H9 (cell line): Measurements from ENCODE around the gene FHIT. TPM values are rescaled to one million over a fixed set of nuclear protein-coding genes. Genes with fewer than 3 reads are reported as not detected.

ENCODE experiments used
- DNase-seq: peaks from one replicate; pipeline ENCODE4 v3.0.0-alpha.2; 2017
- H2AFZ ChIP-seq: one replicate; pipeline ENCODE4 v1.6.1; 2013; ENCODE audit warnings: mild to moderate bottlenecking, low read length, control low read depth, moderate library complexity
- H2AK5ac ChIP-seq: 2 replicates; pipeline ENCODE4 v1.6.1; 2013; ENCODE audit warnings: low read length, control low read depth, mixed read lengths; ENCODE audit not compliant: insufficient read length
- H2BK120ac ChIP-seq: one replicate; pipeline ENCODE4 v1.6.1; 2013; ENCODE audit warnings: low read depth, mild to moderate bottlenecking, low read length, control low read depth, inconsistent platforms; ENCODE audit not compliant: poor library complexity, severe bottlenecking
- H2BK12ac ChIP-seq: 2 replicates; pipeline ENCODE4 v1.6.1; 2013; ENCODE audit warnings: low read length, control low read depth, mixed read lengths, low read depth; ENCODE audit not compliant: insufficient read length
- H2BK15ac ChIP-seq: 2 replicates; pipeline ENCODE4 v1.6.1; 2013; ENCODE audit warnings: low read depth, low read length, control low read depth
- H2BK20ac ChIP-seq: one replicate; pipeline ENCODE4 v1.6.1; 2013; ENCODE audit warnings: low read depth, mild to moderate bottlenecking, low read length, control low read depth, inconsistent platforms; ENCODE audit not compliant: poor library complexity, severe bottlenecking
- H2BK5ac ChIP-seq: 2 replicates; pipeline ENCODE4 v1.6.1; 2013; ENCODE audit warnings: low read length, control low read depth, mixed read lengths; ENCODE audit not compliant: insufficient read length
- H3K14ac ChIP-seq: 2 replicates; pipeline ENCODE4 v1.6.1; 2013; ENCODE audit warnings: low read length, control low read depth; ENCODE audit not compliant: insufficient read depth
- H3K18ac ChIP-seq: 2 replicates; pipeline ENCODE4 v1.6.1; 2013; ENCODE audit warnings: low read depth, mild to moderate bottlenecking, mixed read lengths, low read length, control low read depth; ENCODE audit not compliant: insufficient read length
- H3K23ac ChIP-seq: 2 replicates; pipeline ENCODE4 v1.6.1; 2013; ENCODE audit warnings: low read length, control low read depth, mixed read lengths, low read depth; ENCODE audit not compliant: insufficient read length
- H3K23me2 ChIP-seq: 2 replicates; pipeline ENCODE4 v1.6.1; 2013; ENCODE audit warnings: low read depth, mild to moderate bottlenecking, mixed read lengths, low read length, control low read depth; ENCODE audit not compliant: insufficient read length, poor library complexity, severe bottlenecking
- H3K27ac ChIP-seq: 2 replicates; pipeline ENCODE4 v1.5.1; 2013; ENCODE audit warnings: low read length, control low read depth, mixed read lengths, low read depth; ENCODE audit not compliant: insufficient read length
- H3K27me3 ChIP-seq: 2 replicates; pipeline ENCODE4 v1.6.1; 2013; ENCODE audit warnings: low read length, control low read depth, inconsistent platforms; ENCODE audit not compliant: insufficient read depth
- H3K4ac ChIP-seq: 2 replicates; pipeline ENCODE4 v1.6.1; 2013; ENCODE audit warnings: low read depth, mild to moderate bottlenecking, control low read depth, inconsistent platforms, low read length, moderate library complexity
- H3K4me1 ChIP-seq: 2 replicates; pipeline ENCODE4 v1.6.1; 2013; ENCODE audit warnings: low read length, control low read depth, inconsistent platforms; ENCODE audit not compliant: insufficient read depth
- H3K4me2 ChIP-seq: 2 replicates; pipeline ENCODE4 v1.6.1; 2013; ENCODE audit warnings: low read length, control low read depth, mixed read lengths; ENCODE audit not compliant: insufficient read length, insufficient read depth
- H3K56ac ChIP-seq: 2 replicates; pipeline ENCODE4 v1.6.1; 2013; ENCODE audit warnings: low read depth, mild to moderate bottlenecking, mixed read lengths, low read length, control low read depth; ENCODE audit not compliant: insufficient read length
- H3K79me1 ChIP-seq: 2 replicates; pipeline ENCODE4 v1.6.1; 2013; ENCODE audit warnings: low read depth, mild to moderate bottlenecking, moderate library complexity, low read length, control low read depth, inconsistent platforms; ENCODE audit not compliant: insufficient read depth, poor library complexity, severe bottlenecking
- H3K79me2 ChIP-seq: 2 replicates; pipeline ENCODE4 v1.6.1; 2013; ENCODE audit warnings: low read length, control low read depth, inconsistent platforms; ENCODE audit not compliant: insufficient read depth
- H3K9ac ChIP-seq: 2 replicates; pipeline ENCODE4 v1.6.1; 2013; ENCODE audit warnings: low read length, control low read depth, mixed read lengths; ENCODE audit not compliant: insufficient read length; ENCODE audit errors: extremely low read depth
- H3K9me3 ChIP-seq: one replicate; pipeline ENCODE4 v1.6.1; 2013; ENCODE audit warnings: low read depth, low read length, inconsistent platforms; ENCODE audit not compliant: control insufficient read depth
- H3T11ph ChIP-seq: one replicate; pipeline ENCODE4 v1.6.1; 2013; ENCODE audit warnings: mild to moderate bottlenecking, low read length, control low read depth, inconsistent platforms
- H4K20me1 ChIP-seq: one replicate; pipeline ENCODE4 v1.6.1; 2013; ENCODE audit not compliant: control insufficient read depth, insufficient read length, insufficient read depth
- H4K5ac ChIP-seq: 2 replicates; pipeline ENCODE4 v1.6.1; 2013; ENCODE audit warnings: low read depth, mild to moderate bottlenecking, mixed read lengths, low read length, control low read depth; ENCODE audit not compliant: insufficient read length
- H4K8ac ChIP-seq: replicated peaks from 2 replicates; pipeline ENCODE4 v1.6.1; 2013; ENCODE audit warnings: low read length, control low read depth, mixed read lengths, low read depth; ENCODE audit not compliant: insufficient read length
- H4K91ac ChIP-seq: 2 replicates; pipeline ENCODE4 v1.6.1; 2013; ENCODE audit warnings: low read depth, mild to moderate bottlenecking, moderate library complexity, mixed read lengths, low read length, control low read depth; ENCODE audit not compliant: insufficient read length
- H3K27ac Mint-ChIP-seq, 3 experiments: 2 replicates in 2 of 3; 3 replicates in 1 of 3; pipeline ENCODE4 v1.8.0; 2020 to 2021; ENCODE audit warnings: mixed read lengths in 3 of 3, mild to moderate bottlenecking in 1 of 3, moderate library complexity in 1 of 3
- H3K27me3 Mint-ChIP-seq: 2 replicates; pipeline ENCODE4 v1.8.0; 2021; ENCODE audit warnings: low read depth, mild to moderate bottlenecking, moderate library complexity, mixed read lengths
- H3K36me3 Mint-ChIP-seq, 3 experiments: 2 replicates in 2 of 3; 3 replicates in 1 of 3; pipeline ENCODE4 v1.8.0; 2020 to 2021; ENCODE audit warnings: low read depth in 3 of 3, mixed read lengths in 3 of 3; ENCODE audit not compliant: insufficient read depth in 1 of 3
- H3K4me1 Mint-ChIP-seq, 2 experiments: 2 replicates each; pipeline ENCODE4 v1.8.0; 2020; ENCODE audit warnings: mixed read lengths in 2 of 2
- H3K4me3 Mint-ChIP-seq, 2 experiments: 2 replicates in 1 of 2; 3 replicates in 1 of 2; pipeline ENCODE4 v1.8.0; 2020 to 2021; ENCODE audit warnings: mild to moderate bottlenecking in 2 of 2, mixed read lengths in 2 of 2, moderate library complexity in 1 of 2
- H3K9me3 Mint-ChIP-seq, 2 experiments: 2 replicates in 1 of 2; 3 replicates in 1 of 2; pipeline ENCODE4 v1.8.0; 2020; ENCODE audit warnings: mild to moderate bottlenecking in 2 of 2, mixed read lengths in 2 of 2, moderate library complexity in 1 of 2
- WGBS: extraction: QIAGEN DNeasy Blood & Tissue Kit; methylation state at CpG from one replicate; pipeline ENCODE4 v1.1.7; 2013; ENCODE audit warnings: missing lambda C conversion rate, low lambda C conversion rate, mixed read lengths; ENCODE audit not compliant: insufficient read length; ENCODE audit errors: extremely low coverage; 5-methylcytosine and 5-hydroxymethylcytosine counted together
- total RNA-seq: library from RNA; stranded (reverse); gene quantifications from 2 replicates; pipeline ENCODE4 v1.2.1, GENCODE V29; 2021
- TF ChIP-seq, protein P1 (sequence below): fragments of 200-600 bp; sonication (generic); conservative IDR thresholded peaks from 3 replicates; pipeline ENCODE4 v1.8.0; 2021; ENCODE audit warnings: antibody characterized with exemption, mild to moderate bottlenecking

Gene FHIT
- total RNA-seq, 1 experiment from 2014 or later: 3.0 TPM

DNA sequence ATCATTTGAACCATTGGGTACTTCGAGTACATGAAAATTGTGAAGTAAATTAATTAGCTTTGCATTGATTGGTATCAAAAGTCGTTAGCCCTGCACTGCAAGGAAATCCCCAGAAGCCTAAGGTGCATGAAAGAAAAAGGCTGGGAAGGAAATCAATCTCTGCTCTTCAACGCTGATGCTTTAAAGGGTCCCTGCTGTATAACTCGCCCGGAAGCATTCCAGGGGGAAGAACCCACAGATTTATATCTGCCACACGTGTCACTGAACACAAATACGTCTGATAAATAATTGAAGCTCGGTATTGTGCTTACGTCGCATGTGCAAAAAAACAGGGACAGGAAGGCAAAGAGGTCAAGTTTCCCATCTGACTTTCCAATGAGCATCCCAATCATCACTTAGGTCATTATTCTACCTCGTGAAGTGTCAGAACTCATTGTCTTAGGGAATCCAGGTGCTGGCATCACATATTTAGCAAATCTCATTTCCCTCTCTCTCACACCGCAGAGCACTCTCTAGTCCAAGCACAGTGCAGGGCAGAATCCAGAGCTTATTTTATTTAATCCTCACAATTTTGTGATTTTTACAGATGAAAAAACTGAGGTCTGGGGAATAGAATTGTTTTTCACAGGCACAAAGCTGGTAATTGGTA, 1397.1 kb downstream of the FHIT start:
- Histone ChIP-seq H2BK120ac (no peak overlapping the region), H3K23me2 (no peaks in the 10 kb centered on the region), H2BK15ac (no peak overlapping the region), H2BK5ac (no peak overlapping the region), H3K14ac (no peak overlapping the region), H3K23ac (no peak overlapping the region), H2AK5ac (no peak overlapping the region), H3K79me2 (no peaks in the 10 kb centered on the region), H3T11ph (no peak overlapping the region), H2BK20ac (no peak overlapping the region), H2AFZ (no peak overlapping the region), H4K91ac (no peak overlapping the region), H3K4me2 (no peak overlapping the region), H3K56ac (no peak overlapping the region), H3K79me1 (no peaks in the 10 kb centered on the region), H3K9ac (no peak overlapping the region), H4K5ac (no peak overlapping the region), H4K20me1 (no peaks in the 10 kb centered on the region), H3K18ac (no peak overlapping the region), H3K4ac (no peak overlapping the region), H3K27ac (no peak overlapping the region), H3K4me1 (no peaks in the 10 kb centered on the region), H4K8ac (no peak overlapping the region), H2BK12ac (no peak overlapping the region), H3K9me3 (no peaks in the 10 kb centered on the region), H3K27me3 (no peaks in the 10 kb centered on the region)
- no peak overlapping the region for H3K4me3 Mint-ChIP-seq
- no peaks in the 10 kb centered on the region for H3K9me3 Mint-ChIP-seq
- no peaks in the 10 kb centered on the region for H3K36me3 Mint-ChIP-seq
- DNase-seq: no peak
- TF ChIP-seq, protein P1, sequence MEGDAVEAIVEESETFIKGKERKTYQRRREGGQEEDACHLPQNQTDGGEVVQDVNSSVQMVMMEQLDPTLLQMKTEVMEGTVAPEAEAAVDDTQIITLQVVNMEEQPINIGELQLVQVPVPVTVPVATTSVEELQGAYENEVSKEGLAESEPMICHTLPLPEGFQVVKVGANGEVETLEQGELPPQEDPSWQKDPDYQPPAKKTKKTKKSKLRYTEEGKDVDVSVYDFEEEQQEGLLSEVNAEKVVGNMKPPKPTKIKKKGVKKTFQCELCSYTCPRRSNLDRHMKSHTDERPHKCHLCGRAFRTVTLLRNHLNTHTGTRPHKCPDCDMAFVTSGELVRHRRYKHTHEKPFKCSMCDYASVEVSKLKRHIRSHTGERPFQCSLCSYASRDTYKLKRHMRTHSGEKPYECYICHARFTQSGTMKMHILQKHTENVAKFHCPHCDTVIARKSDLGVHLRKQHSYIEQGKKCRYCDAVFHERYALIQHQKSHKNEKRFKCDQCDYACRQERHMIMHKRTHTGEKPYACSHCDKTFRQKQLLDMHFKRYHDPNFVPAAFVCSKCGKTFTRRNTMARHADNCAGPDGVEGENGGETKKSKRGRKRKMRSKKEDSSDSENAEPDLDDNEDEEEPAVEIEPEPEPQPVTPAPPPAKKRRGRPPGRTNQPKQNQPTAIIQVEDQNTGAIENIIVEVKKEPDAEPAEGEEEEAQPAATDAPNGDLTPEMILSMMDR: no peak
- H3K27ac Mint-ChIP-seq: no peak overlapping the region; a peak in 1 of 7 replicates
- no CpG with 5 or more reads among the region's 12 CpGs for WGBS
- H3K27me3 Mint-ChIP-seq: no peaks in the 10 kb centered on the region
- H3K4me1 Mint-ChIP-seq: peaks cover 2 to 7% of the 10 kb centered on the region in 2 experiments
